Mesodermal cell (in vitro differentiated cells): Measurements from ENCODE around the gene AP3D1.

Experiments used
- H3K27ac ChIP-seq: 2 replicates; pipeline ENCODE4 v1.7.0; 2013; ENCODE audit warnings: mild to moderate bottlenecking, low read depth, low read length, moderate library complexity; ENCODE audit not compliant: severe bottlenecking
- H3K36me3 ChIP-seq: 2 replicates; pipeline ENCODE4 v1.7.1; 2013; ENCODE audit warnings: mild to moderate bottlenecking, low read length, moderate library complexity; ENCODE audit not compliant: control insufficient read depth, insufficient read depth
- H3K4me1 ChIP-seq: one replicate; pipeline ENCODE4 v1.7.1; 2013; ENCODE audit warnings: mild to moderate bottlenecking, low read length; ENCODE audit not compliant: insufficient read depth, control insufficient read depth, poor library complexity, severe bottlenecking
- H3K4me3 ChIP-seq: 2 replicates; pipeline ENCODE4 v1.7.0; 2013; ENCODE audit warnings: low read length, control low read depth, mild to moderate bottlenecking; ENCODE audit not compliant: insufficient read depth, poor library complexity, severe bottlenecking; ENCODE audit errors: extremely low read depth
- H3K9me3 ChIP-seq: 2 replicates; pipeline ENCODE4 v1.7.1; 2013; ENCODE audit warnings: mild to moderate bottlenecking, low read length, moderate library complexity; ENCODE audit not compliant: control insufficient read depth
- WGBS, 2 experiments: methylation state at CpG; one replicate each; pipeline ENCODE4 v1.1.5; 2013; ENCODE audit warnings: missing lambda C conversion rate in 2 of 2; ENCODE audit not compliant: insufficient coverage in 2 of 2; 5-methylcytosine and 5-hydroxymethylcytosine counted together

Gene AP3D1

DNA sequence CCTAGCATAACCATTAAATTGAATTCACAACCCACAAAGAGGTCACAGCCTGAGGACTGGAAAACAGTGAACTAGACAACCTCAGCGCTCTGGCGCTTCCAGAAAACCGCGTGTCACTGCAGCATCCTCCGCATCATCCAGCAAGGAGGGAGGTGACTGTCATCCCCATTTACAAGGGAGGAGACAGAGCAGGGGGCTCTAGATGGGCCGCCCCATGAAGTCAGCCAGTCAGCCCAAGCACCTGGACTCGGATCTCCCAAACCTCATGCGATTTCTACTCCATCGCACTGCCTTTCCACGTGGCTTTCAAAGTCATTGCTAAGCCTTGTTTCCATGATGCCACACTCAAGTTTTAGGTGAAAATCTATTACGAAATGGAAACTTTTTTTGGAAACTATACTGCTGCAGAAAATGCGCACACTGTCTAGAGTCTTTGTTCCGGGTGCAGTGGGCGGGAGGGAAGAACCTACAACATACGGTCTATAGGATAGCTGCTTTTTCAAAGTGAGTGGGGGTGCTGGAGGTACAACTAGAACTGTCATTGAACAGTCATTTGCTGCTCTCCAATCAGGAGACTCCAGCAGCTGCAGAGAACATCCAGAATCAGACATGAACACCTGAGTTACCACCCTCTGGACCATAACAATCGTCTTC lies 2.8 kb downstream of the AP3D1 start:
- WGBS, 2 experiments = 95% methylated on average over 11 to 16 of the region's 16 CpGs
- Histone ChIP-seq H3K36me3 (peaks cover 48% of the 10 kb centered on the region), H3K9me3 (no peaks in the 10 kb centered on the region), H3K27ac (no peak overlapping the region), H3K4me3 (no peak overlapping the region), H3K4me1 (peaks cover 4% of the 10 kb centered on the region)

DNA sequence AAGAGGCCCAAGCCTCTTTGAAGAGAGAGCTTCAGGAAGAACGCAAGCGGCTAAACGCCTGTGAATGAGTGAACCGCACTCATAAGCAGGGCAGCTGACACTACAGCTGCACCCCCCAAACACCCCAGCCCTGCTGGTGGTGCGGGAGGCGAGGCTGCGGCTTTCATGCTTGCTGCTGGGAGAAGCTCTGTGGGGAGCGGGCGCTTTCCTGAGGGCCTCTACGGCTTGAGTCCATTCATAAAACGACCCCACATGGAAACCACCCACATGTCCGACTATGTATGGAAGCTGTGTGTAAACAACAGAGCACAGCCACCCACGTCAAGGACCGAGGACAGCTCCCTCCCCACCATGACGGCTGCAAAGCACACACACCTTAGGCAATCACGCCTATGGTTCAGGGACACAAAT lies 5.5 kb downstream of the AP3D1 start:
- Histone ChIP-seq H3K4me3 (no peak overlapping the region), H3K9me3 (no peaks in the 10 kb centered on the region), H3K36me3 (peaks cover 60% of the 10 kb centered on the region), H3K27ac (no peak overlapping the region), H3K4me1 (peaks cover 4% of the 10 kb centered on the region)
- WGBS, 2 experiments = 87 to 90% methylated on average over 11 to 13 of the region's 16 CpGs

DNA sequence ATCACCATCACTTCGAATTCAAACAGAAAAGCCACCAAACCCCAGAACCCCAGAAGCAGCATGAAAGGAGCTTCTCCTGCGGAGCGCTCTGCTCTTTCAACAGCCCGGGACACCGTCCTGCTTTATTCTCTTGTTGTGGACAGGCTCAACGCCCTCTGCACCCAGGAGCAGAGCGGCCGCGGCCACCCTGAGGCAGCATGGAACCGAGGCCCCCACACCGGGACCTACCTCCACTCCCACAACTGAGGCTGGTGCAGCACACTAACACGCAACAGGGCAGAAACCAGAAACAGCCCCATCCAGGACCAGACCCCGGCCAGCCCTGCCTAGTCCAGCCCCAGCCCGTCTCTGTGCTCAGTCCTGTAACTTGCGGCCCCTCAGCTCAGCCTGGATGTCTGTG lies 7.2 kb downstream of the AP3D1 start:
- Histone ChIP-seq H3K4me1 (no peaks in the 10 kb centered on the region), H3K4me3 (no peak overlapping the region), H3K27ac (no peak overlapping the region), H3K36me3 (peaks cover 66% of the 10 kb centered on the region), H3K9me3 (no peaks in the 10 kb centered on the region)
- 96 to 98% methylated on average over 12 to 15 of the region's 15 CpGs for WGBS, 2 experiments

DNA sequence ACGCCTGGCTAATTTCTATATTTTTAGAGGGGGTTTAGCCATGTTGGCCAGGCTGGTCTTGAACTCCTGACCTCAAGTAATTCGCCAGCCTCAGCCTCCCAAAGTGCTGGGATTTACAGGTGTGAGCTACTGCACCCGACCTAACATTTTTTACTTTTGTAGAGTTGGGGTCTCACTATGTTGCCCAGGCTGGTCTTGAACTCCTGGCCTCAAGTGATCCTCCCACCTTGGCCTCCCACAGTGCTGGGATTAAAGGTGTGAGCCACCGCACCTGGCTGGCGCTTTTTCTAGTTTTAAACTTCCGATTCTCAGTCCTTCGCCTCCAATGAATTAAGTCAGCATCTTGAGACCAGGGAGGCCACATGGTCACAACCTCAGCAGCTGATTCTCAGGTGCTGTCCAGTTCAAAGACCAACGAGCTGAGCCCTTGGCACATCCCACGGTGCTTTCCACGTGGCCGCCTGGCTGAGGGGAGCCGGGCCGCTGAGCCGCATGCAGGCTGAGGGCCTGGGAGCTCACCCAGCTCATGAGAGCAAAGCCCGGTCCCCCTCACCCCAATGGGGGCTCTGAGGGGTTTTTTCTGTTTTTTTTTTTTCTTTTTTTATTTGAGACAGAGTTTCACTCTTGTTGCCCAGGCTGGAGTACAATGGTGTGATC lies 9.1 kb downstream of the AP3D1 start:
- H3K4me3 ChIP-seq = no peak overlapping the region
- 98 to 99% methylated on average over 12 to 13 of the region's 15 CpGs for WGBS, 2 experiments
- H3K9me3 ChIP-seq = no peaks in the 10 kb centered on the region
- no peak overlapping the region for H3K27ac ChIP-seq
- no peaks in the 10 kb centered on the region for H3K4me1 ChIP-seq
- peaks cover 70% of the 10 kb centered on the region for H3K36me3 ChIP-seq

DNA sequence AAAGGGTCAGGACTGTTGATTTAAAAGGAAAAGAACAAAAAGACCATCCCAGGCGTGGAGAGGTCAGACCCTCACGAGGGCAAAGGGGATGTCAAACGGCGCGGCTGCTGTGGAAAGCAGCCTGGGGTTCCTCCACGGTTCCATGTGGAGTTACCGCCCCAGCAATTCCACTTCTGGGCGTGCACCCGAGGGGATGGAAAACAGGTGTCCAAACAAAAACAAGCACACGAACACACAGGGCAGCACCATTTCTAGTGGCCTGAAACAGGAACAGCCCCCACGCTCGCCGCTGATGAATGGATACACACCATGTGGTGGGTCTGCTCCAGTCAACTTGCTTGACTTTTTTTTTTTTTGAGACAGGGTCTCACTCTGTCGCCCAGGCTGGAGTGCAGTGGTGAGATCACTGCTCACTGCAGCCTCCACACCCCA lies 11.2 kb downstream of the AP3D1 start:
- Histone ChIP-seq H3K9me3 (no peaks in the 10 kb centered on the region), H3K4me1 (no peaks in the 10 kb centered on the region), H3K36me3 (peaks cover 72% of the 10 kb centered on the region), H3K27ac (no peak overlapping the region), H3K4me3 (no peak overlapping the region)
- WGBS, 2 experiments = 93 to 95% methylated on average over 14 of the region's 14 CpGs

DNA sequence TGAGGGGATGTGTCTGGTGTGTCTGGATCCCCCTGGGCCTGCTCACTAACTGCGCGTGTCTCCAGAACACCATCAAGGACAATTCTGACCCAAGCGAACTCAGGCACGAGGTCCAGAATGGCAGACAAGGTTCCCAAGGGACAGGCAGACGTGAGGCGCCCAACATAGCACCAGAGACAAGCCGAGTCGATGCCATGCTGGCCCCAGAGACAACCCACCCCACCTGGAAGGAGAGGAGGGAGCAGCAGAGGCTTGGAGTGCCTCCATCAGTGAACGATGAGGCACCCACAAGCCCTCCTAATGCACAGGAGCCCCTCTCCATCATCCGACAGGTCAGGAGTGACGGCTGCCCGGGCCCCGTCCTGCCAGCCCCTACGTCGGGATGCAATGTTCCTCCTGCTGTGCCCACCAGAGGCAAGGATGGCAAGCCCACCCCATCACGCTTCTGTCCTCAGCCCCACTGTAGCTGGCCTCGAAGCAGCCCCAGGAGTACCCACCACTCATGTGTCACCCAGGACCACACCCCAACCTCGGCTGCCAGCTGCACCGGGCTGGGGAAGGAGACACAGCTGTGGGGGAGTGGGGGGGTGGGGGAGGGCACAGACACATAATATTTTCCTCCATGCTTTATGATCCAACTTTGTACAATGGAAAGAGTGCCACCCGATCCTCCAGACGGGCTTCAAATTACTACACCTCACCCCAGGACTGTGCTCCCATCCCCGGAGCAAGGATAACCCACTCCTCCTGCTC lies 11.8 kb downstream of the AP3D1 start:
- WGBS, 2 experiments = 93 to 95% methylated on average over 16 to 19 of the region's 22 CpGs
- Histone ChIP-seq H3K9me3 (no peaks in the 10 kb centered on the region), H3K4me1 (no peaks in the 10 kb centered on the region), H3K36me3 (peaks cover 67% of the 10 kb centered on the region), H3K4me3 (no peak overlapping the region), H3K27ac (no peak overlapping the region)

DNA sequence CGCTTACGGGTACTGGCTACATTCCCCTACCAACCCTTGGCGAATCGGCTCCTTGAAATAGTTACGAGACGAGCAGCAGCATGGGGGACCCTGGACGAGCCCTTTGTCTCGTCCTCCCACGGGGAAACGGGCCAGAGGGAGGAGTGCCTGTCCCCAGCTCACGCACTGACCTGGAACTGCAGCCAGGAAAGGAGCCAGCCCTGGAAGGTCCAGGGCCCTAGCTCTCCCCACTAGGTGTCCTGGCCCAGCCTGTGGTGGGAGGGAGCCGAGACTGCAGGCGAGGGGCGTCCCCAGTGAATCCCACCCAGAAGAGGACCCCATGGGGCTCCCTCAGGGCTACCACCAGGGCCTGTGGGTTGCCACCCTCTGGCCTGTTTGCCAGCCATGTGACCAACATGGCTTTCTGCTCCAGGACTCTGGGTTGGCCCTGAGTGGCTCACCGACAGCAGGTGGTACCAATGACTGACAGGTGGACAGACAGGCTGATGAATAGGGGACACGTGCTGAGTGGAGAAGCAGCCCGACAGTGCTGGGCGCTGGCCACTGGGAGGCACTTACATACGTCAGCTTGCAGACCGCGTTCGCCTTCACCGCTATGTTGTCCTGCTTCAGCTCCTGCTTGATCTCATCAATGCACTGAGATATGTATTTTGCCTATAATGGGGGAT lies 13.2 kb downstream of the AP3D1 start:
- Histone ChIP-seq H3K27ac (no peak overlapping the region), H3K4me3 (no peak overlapping the region), H3K9me3 (no peaks in the 10 kb centered on the region), H3K4me1 (no peaks in the 10 kb centered on the region), H3K36me3 (peaks cover 71% of the 10 kb centered on the region)
- 93 to 96% methylated on average over 22 of the region's 23 CpGs for WGBS, 2 experiments

DNA sequence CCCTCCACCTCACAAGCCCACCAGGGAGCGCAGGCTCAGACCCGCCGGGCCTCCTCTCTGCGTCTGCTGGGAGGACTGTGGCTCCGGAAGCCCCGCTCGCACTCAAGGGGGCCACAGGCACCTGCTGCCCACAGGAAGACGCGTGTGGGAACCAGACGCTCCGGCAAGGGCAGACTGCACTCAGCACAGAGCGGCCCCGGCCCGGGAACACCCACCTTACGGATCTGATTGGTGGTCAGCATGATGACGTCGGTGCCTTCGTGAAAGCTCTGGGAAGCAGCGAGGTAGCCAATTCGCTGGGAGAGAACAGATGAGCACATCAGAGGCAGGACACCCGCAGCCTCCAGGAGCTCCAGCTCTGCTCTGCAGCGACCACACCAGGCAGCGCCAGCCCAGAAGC lies 14.6 kb downstream of the AP3D1 start:
- WGBS, 2 experiments = 95% methylated on average over 22 to 23 of the region's 23 CpGs
- H3K27ac ChIP-seq = no peak overlapping the region
- no peaks in the 10 kb centered on the region for H3K4me1 ChIP-seq
- H3K36me3 ChIP-seq = peaks cover 80% of the 10 kb centered on the region
- H3K9me3 ChIP-seq = no peaks in the 10 kb centered on the region
- H3K4me3 ChIP-seq = no peak overlapping the region

DNA sequence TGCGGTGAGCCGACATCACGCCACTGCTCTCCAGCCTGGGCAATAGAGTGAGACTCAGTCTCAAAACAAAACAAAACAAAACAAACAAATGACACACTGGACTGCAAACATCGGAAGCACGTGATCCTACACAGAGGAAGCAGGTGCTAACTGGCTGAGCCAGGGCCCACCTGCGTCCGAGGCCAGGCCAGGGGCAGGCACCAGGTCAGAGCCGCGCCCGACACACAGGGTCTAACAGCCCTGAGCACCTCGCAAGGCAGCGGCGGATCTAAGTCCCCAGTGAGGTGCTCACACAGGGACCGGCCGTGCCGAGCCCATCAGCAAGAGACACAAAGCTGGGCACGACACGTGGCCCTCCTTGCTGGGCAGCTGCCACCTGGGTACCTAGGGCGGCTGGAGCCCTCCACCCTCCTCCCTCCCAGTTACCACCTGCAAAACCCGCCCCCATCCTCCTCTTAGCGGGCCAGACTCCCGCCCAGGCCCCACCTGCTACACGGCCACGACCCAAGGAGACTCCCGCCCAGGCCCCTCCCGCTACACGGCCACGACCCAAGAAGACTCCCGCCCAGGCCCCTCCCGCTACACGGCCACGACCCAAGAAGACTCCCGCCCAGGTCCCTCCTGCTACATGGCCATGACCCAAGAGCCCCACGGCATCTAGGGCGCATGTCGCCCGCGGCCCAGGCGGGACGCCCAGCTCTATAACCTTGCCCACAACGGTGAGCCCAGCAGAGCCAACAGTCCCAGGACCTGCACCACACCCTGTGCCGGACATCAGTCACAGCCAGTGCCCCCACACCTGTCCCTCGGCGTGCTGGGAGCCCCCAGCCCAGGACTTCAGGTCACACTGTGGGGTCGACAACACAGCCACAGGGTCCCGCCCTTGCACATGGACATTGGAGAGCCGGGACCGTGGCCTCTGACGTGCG lies 15.6 kb downstream of the AP3D1 start:
- peaks cover 80% of the 10 kb centered on the region for H3K36me3 ChIP-seq

More for the DNA sequence above, 15.6 kb downstream of the AP3D1 start:
- no peaks in the 10 kb centered on the region for H3K4me1 ChIP-seq
- H3K9me3 ChIP-seq = no peaks in the 10 kb centered on the region
- H3K27ac ChIP-seq = no peak overlapping the region
- H3K4me3 ChIP-seq = no peak overlapping the region
- WGBS, 2 experiments = 97 to 98% methylated on average over 29 to 49 of the region's 50 CpGs
